GM21447 (cell line): ENCODE data around the gene RAB29.
A peak's percentile ranks its signal among the peaks of the same experiment; 100 is the strongest.

Experiments used
- ATAC-seq: cut with Tn5 transposase; IDR thresholded peaks from one replicate; pipeline ENCODE4 v1.9.1; 2021; ENCODE audit not compliant: unreplicated experiment

Gene RAB29

DNA sequence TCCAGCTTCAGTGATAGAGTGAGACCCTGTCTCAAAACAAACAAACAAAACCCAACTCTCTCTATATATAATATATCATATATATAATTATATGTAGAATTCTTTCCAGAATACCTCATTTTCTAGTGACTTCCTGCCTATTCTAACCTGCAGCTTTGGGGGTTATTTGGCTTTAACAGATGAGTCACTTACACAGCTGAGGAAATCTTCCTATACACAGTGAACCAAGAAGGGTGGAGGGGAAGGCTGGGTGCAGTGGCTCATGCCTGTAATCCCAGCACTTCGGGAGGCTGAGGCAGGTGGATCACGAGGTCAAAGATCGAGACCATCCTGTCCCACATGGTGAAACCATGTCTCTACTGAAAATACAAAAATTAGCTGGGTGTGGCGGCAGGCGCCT is 9.2 kb downstream of the RAB29 start:
- no peak for ATAC-seq

DNA sequence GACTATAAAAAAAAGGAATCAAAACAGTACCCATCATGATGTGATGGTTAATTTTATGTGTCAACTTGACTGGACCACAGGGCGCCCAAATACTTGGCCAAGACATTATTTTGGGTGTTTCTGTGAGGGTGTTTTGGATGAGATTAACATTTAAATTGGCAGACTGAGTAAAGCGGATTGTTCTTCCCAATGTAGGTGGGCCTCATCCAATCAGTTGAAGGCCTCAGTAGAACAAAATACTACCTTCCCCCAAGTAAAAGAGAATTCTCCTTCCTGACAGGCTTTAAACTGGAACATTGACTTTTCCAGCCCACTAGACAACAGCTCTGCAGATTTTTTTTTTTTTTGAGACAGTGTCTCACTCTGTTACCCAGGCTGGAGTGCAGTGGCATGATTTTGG is 10.7 kb downstream of the RAB29 start:
- no peak for ATAC-seq

DNA sequence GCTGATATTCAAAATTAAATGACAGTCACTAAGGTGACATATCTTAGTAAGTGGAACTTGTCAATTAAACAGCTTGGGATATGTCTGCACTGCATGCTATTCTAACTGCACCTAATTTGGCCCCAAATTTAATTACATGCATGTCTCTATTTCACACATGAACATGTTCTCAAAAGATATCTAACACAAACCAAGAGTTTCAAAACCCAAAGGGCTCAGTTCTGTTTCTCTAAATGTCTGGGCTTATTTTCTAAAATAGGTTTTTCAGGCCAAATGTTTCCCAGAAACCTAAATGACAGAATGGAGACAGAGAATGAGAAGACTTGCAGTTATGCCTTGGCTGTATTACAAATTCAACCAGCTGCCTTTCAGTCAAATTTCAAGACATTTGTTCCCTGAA is 11.3 kb downstream of the RAB29 start:
- no peak for ATAC-seq

DNA sequence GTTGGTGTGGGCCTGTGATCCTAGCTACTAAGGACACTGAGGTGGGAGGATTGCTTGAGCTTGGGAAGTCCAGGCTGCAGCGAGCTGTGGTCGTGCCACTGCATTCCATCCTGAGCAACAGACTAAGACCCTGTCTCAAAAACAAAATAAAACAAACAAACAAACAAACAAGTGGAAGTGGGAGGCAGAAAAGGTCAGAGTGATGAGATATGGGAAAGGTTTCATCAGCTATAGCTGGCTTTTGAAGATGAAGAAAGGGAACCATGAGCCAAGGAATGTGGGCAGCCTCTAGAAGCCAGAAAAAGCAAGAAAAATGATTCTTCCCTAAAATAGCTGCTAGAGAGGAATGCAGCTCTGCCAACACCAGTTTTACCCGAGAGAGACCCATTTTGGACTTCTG is 14.7 kb downstream of the RAB29 start:
- no peak for ATAC-seq

DNA sequence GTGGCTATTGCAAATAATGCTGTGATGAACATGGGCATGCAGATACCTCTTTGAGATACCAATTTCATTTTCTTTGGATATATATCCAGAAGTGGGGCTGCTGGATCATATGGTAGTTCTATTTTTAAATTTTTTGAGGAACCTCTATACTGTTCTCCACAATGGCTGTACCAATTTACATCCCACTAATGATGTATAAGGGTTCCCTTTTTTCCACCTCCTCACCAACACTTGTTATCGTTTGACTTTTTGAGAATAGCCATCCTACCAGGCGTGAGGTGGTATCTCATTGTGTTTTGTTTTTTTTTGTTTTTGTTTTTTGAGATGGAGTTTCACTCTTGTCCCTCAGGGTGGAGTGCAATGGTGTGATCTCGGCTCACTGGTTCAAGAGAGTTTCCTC is 18.7 kb downstream of the RAB29 start:
- no peak for ATAC-seq

DNA sequence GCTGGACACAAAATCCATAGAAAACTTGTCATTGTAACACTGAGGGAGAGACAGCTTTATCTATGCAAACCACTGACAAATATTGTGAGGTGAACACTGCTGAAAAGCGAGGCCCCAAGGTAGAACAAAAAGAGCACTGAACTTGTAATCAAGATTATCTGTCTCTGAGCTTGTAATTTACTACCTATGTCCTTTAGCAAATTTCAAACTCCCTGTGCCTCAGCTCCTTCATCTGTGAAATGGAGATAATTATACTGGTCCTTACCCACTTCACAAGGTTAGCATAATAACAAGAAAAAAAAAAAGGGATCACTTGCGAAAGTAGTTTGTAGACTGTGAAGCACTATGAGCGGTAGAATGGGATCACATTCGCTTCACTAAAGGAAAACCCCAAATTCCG is 20.4 kb downstream of the RAB29 start:
- ATAC-seq, result no peak

DNA sequence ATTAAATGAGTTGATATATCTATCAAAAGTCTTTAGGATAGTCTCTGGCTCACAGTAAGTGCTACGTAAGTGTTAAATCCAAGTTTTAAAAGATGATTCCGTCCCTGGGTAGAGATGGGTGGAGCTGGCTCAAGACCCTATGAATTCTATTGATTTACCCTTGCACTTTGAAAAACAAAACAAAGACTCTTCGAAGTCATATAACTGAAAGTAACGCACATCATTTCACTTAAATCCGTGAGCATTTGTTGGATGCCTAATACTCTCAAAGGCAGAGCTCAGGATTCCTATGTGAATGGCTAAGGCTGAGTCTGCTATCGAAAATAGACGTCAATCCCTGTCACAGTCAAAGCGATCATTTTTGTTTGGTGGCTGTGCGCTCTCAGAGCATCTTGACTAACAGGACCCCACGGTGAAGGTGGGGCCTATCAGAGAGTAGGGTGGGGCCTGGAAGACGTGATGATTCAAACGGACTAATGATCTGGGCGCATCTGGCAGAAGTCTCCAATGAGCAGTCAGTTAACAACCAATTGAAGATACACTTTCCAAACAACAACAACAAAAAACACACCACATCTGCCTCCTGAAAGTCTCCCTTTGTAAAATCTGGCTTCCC is 24.1 kb downstream of the RAB29 start:
- no peak for ATAC-seq

DNA sequence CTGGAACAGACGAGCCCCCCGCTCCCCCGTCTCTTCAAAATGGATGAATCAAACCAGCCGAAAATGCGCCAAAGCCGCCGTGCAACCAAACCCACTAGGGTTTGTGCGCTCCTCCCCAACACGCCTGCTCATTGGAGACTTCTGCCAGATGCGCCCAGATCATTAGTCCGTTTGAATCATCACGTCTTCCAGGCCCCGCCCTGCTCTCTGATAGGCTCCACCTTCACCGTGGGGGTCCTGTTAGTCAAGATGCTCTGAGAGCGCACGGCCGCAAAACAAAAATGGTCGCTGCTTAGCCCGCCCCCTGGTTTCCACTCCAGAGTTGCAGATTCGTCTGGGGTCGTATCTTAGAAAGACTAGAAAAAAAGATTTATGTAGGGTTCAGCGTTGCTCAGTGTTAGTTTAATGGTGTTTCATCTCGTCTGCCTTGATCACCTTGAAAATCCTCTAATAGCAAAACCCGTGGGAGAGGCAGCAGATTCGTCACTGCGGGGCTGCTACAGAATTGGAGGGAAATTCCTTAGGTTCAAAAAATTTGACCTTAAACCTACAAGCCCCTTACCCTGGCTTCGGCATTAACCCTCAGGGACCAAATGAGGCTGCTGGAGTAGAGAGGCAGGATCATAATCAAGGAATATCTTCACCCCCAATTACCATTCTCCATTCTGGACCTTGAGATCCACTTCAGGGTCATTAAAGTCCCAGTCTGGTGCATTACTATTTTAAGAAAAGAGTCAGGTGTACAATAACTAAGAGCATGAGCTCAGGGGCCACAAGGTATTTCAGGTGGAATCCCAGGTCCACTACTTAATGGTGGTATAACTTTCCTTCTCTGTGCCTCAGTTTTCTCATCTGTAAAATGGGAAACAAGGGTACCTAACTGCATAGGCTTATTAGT is 24.9 kb downstream of the RAB29 start, which contains the start of gene NUCKS1:
NUCKS1 (minus strand) TSS at position 45 of the 898 bp plus-strand sequence. CDS start 209 bp downstream, outside the sequence.
- peak; percentile 83 for ATAC-seq

DNA sequence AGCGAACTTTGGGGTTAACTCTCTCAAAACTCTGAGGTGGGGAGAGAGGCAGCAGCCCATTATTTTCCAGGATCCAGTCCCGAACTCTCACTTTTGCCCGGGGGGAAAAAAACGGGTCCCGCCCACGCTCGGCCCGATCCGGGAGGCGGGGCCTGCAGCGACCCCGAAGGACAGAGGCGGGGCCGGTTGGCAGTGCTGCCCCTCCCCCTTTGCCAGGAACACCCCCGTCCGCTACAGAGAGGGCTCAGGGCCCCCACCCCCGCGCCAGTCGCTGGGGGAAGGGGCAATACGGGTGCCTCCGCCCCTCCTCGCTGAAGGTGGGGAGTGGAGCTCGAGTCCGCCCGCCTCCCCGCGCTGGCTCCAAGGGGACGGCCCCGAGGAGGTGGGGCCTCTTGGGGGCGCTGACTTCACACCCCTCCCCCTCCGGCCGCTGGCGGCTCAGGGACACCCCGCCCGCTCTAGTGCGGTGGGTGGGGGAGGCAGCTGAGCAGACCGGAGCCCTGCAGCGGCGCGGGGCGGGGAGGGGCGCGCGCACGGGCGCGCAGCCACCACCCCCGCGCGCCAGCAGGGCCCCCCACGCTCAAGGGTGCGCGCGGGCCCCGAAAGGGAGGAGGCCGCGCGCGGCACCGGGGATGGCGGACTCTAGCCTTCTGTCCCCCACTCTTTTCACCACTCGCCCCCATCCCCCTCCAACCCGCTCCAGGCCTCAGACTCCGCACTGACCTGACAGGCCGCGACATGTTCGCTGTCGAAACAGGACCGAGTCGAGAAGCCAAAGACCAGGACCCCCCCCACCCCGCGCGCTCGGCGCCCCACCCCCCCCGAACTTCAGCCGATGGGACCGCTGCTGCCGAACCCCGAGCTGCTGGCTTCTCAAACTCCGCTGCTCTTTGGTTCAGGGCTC is 25.8 kb downstream of the RAB29 start:
- ATAC-seq, result peak; percentile 63

DNA sequence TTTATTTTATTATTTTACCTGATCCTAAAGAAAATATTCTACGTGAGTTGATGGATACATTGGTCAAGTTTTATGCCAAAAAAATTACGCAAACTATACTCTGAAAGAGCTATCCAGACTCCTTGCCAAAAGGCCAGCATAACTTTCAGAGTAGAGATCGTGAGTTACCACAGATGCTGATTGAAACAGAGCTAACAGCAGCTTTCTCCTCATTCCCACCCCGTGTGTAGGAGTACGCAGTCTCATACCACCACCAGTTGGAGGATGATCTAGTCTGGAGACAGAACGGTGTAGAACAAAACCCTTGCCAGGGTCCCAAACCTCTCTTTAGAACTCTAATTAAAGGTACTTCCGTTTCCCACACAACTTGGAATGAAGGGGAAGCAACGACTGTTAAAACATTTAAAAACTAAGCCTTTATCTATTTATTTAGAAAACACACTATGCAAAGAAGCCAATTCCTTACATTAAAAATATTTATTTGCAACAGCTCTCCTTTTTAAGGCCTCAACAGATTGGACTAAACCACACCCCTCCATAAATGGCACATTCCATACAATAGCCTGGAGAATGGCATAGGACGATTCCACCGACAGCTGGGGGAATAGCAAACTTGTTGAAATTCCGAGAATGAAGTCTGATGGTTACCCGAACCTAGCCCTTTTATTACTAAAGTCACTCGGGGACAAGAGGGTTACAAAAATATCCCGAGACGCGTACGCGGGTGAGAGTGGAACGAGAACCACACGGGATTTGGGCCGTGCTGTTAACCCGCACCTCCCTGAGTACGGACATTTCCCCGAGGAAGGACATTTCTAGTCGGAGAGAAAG is 26.7 kb downstream of the RAB29 start:
- peak; percentile 17 for ATAC-seq

DNA sequence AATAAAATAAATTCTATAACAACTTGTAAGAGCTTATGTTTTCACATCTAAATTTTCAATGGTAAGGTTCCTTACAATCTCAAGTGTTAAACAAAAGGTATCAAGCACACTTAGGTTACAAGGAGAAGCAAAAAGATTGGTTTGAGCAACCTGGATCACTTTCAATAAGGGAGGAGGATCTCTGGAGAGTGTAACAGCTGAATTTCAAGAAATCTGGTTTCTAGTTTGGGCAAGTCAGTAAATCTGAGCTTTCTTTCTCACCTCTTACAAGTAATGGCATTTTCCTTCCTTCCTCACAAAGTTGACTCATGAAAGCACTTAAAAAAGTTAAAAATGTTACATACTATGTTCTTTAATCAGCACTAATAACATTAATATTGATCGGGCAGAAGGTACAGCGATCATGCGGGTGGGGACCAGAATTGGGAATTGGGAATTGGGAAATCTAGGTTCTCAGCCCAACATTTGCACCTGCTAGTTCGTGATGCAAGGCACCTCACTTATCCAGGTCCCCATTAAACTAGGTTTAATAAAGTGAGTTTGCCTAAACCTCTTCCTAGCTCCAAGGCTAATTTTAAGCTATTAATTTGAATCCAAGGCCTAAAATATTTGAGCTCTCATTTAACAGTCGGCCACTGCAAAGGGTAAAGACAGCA is 28.4 kb downstream of the RAB29 start:
- ATAC-seq, result no peak

DNA sequence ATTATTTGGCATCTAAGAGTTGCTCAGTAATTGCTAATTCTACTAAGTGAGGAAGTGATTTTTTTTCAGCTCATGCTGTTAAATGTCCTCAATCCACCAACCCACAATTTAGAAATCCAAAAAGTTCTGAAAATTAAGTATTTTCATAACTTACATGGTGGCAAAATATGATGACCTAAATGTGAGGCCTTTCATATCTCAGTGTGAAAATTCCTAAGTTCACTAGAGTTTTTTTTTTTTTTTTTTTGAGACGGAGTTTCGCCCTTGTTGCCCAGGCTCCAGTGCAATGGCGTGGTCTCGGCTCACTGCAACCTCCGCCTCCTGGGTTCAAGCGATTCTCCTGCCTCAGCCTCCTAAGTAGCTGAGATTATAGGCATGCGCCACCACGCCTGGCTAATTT is 30.9 kb downstream of the RAB29 start:
- no peak for ATAC-seq

DNA sequence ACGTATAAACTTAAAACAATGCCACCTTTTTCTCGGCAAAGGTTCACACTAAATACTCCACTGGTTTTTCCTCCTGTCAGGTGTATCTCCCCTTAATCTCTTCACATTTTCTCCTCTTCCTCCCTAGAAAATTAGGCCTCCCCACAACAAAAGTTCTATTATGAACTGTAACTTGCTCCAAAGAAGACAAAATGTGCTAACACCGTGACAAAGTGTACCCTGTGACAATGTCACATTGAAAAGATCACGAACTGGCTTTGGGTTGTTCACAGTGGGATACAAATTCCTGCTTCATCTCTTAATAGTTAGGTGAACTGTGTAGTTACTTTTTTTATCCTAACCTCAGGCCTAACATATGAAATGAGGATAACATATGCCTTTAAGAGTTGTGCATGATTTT is 31.3 kb downstream of the RAB29 start:
- no peak for ATAC-seq

DNA sequence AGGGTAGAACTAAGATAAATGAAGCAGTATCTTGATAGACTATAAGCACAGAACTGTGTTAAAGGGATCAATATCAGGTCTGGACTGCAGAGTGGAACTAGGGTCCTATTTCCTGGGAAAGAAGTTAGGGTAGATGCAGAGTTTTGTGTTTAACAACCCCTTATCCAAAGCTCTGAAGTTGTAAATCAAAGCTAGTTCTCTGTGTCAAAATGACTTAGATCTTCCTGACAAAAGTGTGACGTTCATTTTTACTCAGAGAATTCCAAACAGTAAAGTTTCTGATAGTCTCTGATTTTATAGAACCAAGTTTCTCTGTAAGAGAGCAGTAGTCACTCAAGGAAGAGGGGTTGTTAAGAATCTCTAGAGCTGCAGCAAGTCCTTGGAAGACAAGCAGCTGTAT is 33.6 kb downstream of the RAB29 start:
- ATAC-seq, result no peak

DNA sequence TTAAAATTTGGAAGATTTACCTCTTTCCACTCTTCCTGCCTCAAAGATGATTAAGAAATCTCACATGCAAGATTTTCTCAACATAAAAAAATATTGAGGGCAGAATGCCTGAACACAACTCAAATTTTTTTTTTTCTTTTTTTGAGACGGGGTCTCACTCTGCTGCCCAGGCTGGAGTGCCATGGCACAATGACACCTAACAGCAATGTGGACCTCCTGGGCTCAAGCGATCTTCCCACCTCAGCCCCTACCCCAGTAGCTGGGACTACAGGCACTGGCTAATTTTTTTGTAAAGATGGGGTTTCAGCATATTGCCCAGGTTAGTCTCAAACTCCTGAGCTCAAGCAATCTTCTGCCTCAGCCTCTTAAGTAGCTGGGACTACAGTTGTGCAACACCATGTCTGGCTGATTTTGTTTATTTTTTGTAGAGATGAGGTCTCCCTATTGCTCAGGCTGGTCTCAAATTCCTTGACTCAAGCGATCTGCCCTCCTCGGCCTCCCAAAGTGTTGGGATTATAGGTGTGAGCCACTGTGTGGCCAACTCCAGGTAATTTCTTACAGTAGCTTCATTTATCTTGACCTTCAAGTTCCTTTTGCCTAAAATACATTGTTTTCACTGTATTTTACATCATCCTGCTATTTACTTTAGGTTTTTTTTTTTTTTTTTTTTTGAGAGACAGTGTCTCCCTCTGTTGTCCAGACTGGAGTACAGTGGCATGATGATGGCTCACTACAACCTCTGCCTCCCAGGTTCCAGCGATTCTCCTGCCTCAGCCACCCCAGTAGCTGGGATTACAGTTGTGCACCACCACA is 35.7 kb downstream of the RAB29 start:
- no peak for ATAC-seq

DNA sequence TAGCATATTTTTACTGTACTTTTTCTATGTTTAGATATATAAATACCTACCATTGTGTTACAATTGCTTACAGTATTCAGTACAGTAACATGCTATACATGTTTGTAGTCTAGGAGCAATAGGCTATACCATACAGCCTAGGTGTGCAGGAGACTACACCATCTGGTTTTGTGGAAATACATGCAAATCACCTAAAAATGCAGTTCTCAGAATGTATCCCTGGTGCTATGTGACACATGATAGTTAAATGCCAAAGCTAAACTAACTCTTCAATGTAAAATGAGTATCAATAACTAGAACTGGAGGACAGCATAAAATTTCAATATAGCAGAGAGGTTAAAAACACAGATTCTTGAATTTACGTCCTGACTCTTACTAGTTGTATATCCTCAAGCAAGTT is 40.1 kb downstream of the RAB29 start:
- no peak for ATAC-seq

DNA sequence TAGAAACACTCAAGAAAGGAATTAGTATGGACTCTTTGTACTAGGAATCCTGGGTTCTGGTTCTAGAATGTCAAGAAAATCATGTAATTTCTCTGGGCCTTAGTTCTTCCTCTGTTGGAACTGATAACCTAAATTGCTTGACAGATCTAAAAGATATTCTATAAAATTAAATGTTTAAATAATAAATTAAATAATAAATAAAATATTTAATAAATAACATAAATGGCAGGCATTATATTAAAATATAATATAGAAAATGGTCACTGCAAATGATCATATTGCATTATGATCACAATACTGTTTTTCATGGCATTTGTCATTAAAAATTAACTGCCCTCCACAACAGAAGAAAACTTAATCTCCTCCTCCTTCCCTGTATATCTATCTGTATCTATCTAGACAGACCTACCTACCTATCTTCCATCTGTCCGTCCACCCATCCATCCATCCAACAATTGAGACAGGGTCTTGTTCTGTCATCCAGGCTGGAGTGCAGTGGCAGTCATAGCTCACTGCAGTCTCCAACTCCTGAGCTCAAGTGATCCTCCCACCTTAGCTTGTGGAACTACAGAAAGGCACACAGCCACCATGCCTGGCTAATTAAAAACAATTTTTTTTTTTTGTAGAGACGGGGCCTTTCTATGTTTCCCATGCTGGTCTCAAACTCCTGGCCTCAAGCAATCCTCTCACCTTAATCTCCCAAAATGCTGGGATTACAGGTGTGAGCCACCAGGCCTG is 41.7 kb downstream of the RAB29 start:
- no peak for ATAC-seq

DNA sequence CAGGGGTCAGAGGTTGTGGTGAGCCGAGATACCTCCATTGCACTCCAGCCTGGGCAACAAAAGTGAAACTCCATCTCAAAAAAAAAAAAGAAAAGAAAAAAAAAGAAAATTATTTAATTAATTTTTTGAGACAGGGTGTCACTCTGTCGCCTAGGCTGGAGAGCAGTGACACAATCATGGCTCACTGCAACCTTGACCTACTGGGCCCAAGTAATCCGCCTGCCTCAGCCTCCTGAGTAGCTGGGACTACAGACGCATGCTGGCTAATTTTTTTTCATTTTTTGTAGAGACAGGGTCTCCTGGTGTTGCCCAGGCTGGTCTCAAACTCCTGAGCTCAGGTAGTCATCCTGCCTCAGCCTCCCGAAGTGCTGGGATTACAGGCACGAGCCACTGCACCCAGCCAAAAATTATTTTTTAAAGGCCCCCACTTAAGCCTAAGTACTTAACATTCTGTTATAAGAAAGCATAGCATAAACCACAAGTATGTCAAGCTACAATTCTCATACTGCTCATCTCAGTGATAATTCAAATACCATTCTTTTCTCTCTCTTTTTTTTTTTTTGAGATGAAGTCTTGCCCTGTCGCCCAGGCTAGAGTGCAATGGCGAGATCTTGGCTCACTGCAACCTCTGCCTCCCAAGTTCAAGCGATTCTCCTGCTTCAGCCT is 45.2 kb downstream of the RAB29 start:
- ATAC-seq, result no peak
